K562 (cell line): ENCODE results near the gene TKTL2. TPM values are rescaled to one million over a fixed set of nuclear protein-coding genes. Genes with fewer than 3 reads are reported as not detected.

Experiments used
- CHD4 ChIP-seq: fragments of 200-600 bp; sonication (generic); IDR thresholded peaks from 3 replicates; pipeline ENCODE4 v1.6.1; 2012; ENCODE audit warnings: low read depth, mild to moderate bottlenecking, mixed read lengths, low read length, inconsistent platforms; ENCODE audit not compliant: insufficient read depth, insufficient replicate concordance, poor library complexity, severe bottlenecking
- GABPA ChIP-seq: fragments of 200-800 bp; sonication (Bioruptor generic); conservative IDR thresholded peaks from 2 replicates; pipeline ENCODE4 v1.6.1; 2016; ENCODE audit warnings: low read depth, missing genetic modification characterization, missing compliant biosample characterization
- NCOA6 ChIP-seq: fragments of 450-650 bp; IDR thresholded peaks from 2 replicates; pipeline ENCODE4 v1.6.1; 2017; ENCODE audit warnings: mild to moderate bottlenecking
- SIN3B ChIP-seq: fragments of 450-650 bp; IDR thresholded peaks from 2 replicates; pipeline ENCODE4 v1.6.1; 2017; ENCODE audit warnings: low read depth, mild to moderate bottlenecking, moderate library complexity
- SP2 ChIP-seq: IDR thresholded peaks from 2 replicates; pipeline ENCODE4 v1.6.1; 2011; ENCODE audit warnings: mild to moderate bottlenecking, low read depth, low read length, moderate library complexity; ENCODE audit not compliant: poor library complexity, severe bottlenecking; ENCODE audit errors: extremely low read depth
- TCF3 ChIP-seq: sonication (generic); formaldehyde crosslinking; IDR thresholded peaks from 2 replicates; pipeline ENCODE4 v1.4.0; 2020; ENCODE audit warnings: mild to moderate bottlenecking, missing genetic modification reagents
- ZKSCAN8 ChIP-seq: fragments of 200-800 bp; sonication (Bioruptor generic); IDR thresholded peaks from 2 replicates; pipeline ENCODE4 v1.6.1; 2016; ENCODE audit warnings: missing genetic modification characterization, missing compliant biosample characterization
- ZNF165 ChIP-seq: fragments of 250-450 bp; sonication (Bioruptor Pico); IDR thresholded peaks from 2 replicates; pipeline ENCODE4 v1.4.0; 2020; ENCODE audit warnings: borderline replicate concordance
- ZNF76 ChIP-seq: fragments of 250-450 bp; sonication (Bioruptor Pico); IDR thresholded peaks from 2 replicates; pipeline ENCODE4 v1.4.0; 2020; ENCODE audit warnings: mild to moderate bottlenecking, moderate library complexity, borderline replicate concordance
- polyA plus RNA-seq, 8 experiments: library from polyadenylated mRNA; depleted of rRNA in 4 of 8; stranded (reverse) in 5 of 8; unstranded in 3 of 8; fragments of >200 nt; fragmentation: Nextera tagmentation in 2 of 8; fragmentation: Illumina TruSeq in 1 of 8; extraction: Ambion mirVana in 2 of 8; extraction: Trizol in 1 of 8; gene quantifications; 2 replicates each; pipeline versions ENCODE4 v1.2.1 to v1.2.3, GENCODE V29; 2011 to 2014; ENCODE audit warnings: inconsistent platforms in 1 of 8, missing spikeins in 1 of 8
- total RNA-seq, 7 experiments: library from RNA; depleted of rRNA in 6 of 7; stranded (reverse); fragments of >200 nt in 6 of 7; fragmentation: Illumina TruSeq in 2 of 7; extraction: Trizol in 2 of 7; gene quantifications; 2 replicates each; pipeline versions ENCODE4 v1.2.1 to v1.2.3, GENCODE V29; 2011 to 2021; ENCODE audit warnings: low replicate concordance in 1 of 7
- TF ChIP-seq, protein P1 (sequence below): fragments of 250-450 bp; sonication (Bioruptor Pico); IDR thresholded peaks from 2 replicates; pipeline ENCODE4 v1.8.0; 2022; ENCODE audit warnings: moderate library complexity, mild to moderate bottlenecking, inconsistent platforms
- TF ChIP-seq, protein P2 (sequence below): fragments of 450-650 bp; IDR thresholded peaks from 2 replicates; pipeline ENCODE4 v1.7.0; 2016; ENCODE audit warnings: borderline replicate concordance
- TF ChIP-seq, protein P3 (sequence below): fragments of 250-450 bp; sonication (Bioruptor Pico); IDR thresholded peaks from 2 replicates; pipeline ENCODE4 v1.5.0; 2020; ENCODE audit warnings: mild to moderate bottlenecking
- TF ChIP-seq, protein P4 (sequence below): fragments of 250-450 bp; sonication (Bioruptor Pico); IDR thresholded peaks from 2 replicates; pipeline ENCODE4 v1.9.0; 2021; ENCODE audit warnings: mild to moderate bottlenecking

The TKTL2 gene
- total and polyA plus RNA-seq, 9 of the 15 experiments (the other 6 are each of a cell fraction or from before 2014, with no cell fraction given) = 0.03 to 0.31 (median 0.09) TPM; not detected in 1

DNA sequence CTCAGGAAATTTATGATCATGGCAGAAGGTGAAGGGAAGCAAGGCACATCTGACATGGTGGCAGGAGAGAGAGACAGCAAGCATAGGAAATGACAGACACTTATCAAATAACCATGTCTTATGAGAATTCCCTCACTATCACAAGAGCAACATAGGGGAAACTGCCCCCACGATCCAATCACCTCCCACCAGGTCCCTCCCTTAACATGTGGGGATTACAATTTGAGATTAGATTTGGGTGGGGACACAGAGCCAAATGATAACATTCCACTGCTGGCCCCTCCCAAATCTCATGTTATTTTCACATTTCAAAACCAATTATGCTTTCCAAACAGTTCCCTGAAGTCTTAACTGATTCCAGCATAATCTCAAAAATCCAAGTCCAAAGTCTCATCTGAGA, 12.8 kb upstream of the TKTL2 start (continued):
- TF ChIP-seq, protein P1, sequence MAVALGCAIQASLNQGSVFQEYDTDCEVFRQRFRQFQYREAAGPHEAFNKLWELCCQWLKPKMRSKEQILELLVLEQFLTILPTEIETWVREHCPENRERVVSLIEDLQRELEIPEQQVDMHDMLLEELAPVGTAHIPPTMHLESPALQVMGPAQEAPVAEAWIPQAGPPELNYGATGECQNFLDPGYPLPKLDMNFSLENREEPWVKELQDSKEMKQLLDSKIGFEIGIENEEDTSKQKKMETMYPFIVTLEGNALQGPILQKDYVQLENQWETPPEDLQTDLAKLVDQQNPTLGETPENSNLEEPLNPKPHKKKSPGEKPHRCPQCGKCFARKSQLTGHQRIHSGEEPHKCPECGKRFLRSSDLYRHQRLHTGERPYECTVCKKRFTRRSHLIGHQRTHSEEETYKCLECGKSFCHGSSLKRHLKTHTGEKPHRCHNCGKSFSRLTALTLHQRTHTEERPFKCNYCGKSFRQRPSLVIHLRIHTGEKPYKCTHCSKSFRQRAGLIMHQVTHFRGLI = no peak
- TF ChIP-seq NCOA6 = no peak
- TF ChIP-seq, protein P2, sequence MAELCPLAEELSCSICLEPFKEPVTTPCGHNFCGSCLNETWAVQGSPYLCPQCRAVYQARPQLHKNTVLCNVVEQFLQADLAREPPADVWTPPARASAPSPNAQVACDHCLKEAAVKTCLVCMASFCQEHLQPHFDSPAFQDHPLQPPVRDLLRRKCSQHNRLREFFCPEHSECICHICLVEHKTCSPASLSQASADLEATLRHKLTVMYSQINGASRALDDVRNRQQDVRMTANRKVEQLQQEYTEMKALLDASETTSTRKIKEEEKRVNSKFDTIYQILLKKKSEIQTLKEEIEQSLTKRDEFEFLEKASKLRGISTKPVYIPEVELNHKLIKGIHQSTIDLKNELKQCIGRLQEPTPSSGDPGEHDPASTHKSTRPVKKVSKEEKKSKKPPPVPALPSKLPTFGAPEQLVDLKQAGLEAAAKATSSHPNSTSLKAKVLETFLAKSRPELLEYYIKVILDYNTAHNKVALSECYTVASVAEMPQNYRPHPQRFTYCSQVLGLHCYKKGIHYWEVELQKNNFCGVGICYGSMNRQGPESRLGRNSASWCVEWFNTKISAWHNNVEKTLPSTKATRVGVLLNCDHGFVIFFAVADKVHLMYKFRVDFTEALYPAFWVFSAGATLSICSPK = no peak
- TF ChIP-seq, protein P3, sequence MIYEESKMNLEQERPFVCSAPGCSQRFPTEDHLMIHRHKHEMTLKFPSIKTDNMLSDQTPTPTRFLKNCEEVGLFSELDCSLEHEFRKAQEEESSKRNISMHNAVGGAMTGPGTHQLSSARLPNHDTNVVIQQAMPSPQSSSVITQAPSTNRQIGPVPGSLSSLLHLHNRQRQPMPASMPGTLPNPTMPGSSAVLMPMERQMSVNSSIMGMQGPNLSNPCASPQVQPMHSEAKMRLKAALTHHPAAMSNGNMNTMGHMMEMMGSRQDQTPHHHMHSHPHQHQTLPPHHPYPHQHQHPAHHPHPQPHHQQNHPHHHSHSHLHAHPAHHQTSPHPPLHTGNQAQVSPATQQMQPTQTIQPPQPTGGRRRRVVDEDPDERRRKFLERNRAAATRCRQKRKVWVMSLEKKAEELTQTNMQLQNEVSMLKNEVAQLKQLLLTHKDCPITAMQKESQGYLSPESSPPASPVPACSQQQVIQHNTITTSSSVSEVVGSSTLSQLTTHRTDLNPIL = no peak
- no peak for TF ChIP-seq SP2
- no peak for TF ChIP-seq CHD4
- TF ChIP-seq GABPA (tag) = no peak
- TF ChIP-seq ZNF165 = no peak
- TF ChIP-seq, protein P4, sequence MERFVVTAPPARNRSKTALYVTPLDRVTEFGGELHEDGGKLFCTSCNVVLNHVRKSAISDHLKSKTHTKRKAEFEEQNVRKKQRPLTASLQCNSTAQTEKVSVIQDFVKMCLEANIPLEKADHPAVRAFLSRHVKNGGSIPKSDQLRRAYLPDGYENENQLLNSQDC = no peak
- TF ChIP-seq SIN3B = no peak
- peak; percentile 48; the same call in 1 of the 2 replicates for TF ChIP-seq TCF3
- no peak for TF ChIP-seq ZNF76 (CRISPR knock-in tag)
- TF ChIP-seq ZKSCAN8 (CRISPR knock-in tag) = no peak
- TF ChIP-seq, all 486 proteins: peak for 9
